NT2/D1 (cell line): Measurements from ENCODE around the gene RTN4.

Experiments
- DNase-seq: peaks from one replicate; pipeline ENCODE4 v3.0.0-alpha.2; 2011; ENCODE audit warnings: low read depth, low spot score
- H3K27me3 ChIP-seq: 2 replicates; pipeline ENCODE4 v1.6.0; 2011; ENCODE audit warnings: mild to moderate bottlenecking; ENCODE audit not compliant: insufficient read length, insufficient read depth
- H3K36me3 ChIP-seq: 2 replicates; pipeline ENCODE4 v1.6.1; 2011; ENCODE audit warnings: mild to moderate bottlenecking, low read length, mixed read lengths; ENCODE audit not compliant: insufficient read depth, insufficient read length
- H3K4me1 ChIP-seq: 2 replicates; pipeline ENCODE4 v1.5.1; 2011; ENCODE audit not compliant: insufficient read depth, insufficient read length
- H3K4me3 ChIP-seq: 2 replicates; pipeline ENCODE4 v1.5.1; 2011; ENCODE audit warnings: low read depth; ENCODE audit not compliant: insufficient read length
- H3K9ac ChIP-seq: 2 replicates; pipeline ENCODE4 v1.6.0; 2011; ENCODE audit warnings: low read depth; ENCODE audit not compliant: insufficient read length
- H3K9me3 ChIP-seq: 2 replicates; pipeline ENCODE4 v1.5.1; 2011; ENCODE audit warnings: mild to moderate bottlenecking, low read length; ENCODE audit not compliant: insufficient read depth
- SUZ12 ChIP-seq: IDR thresholded peaks from 2 replicates; pipeline ENCODE4 v1.6.1; 2011; ENCODE audit not compliant: insufficient read length, insufficient read depth; ENCODE audit errors: extremely low read depth
- YY1 ChIP-seq: IDR thresholded peaks from 2 replicates; pipeline ENCODE4 v1.6.1; 2011; ENCODE audit not compliant: insufficient read length, insufficient read depth
- ZNF274 ChIP-seq: IDR thresholded peaks from 2 replicates; pipeline ENCODE4 v1.6.1; 2011; ENCODE audit warnings: mild to moderate bottlenecking, low read depth, low read length

The RTN4 gene

DNA sequence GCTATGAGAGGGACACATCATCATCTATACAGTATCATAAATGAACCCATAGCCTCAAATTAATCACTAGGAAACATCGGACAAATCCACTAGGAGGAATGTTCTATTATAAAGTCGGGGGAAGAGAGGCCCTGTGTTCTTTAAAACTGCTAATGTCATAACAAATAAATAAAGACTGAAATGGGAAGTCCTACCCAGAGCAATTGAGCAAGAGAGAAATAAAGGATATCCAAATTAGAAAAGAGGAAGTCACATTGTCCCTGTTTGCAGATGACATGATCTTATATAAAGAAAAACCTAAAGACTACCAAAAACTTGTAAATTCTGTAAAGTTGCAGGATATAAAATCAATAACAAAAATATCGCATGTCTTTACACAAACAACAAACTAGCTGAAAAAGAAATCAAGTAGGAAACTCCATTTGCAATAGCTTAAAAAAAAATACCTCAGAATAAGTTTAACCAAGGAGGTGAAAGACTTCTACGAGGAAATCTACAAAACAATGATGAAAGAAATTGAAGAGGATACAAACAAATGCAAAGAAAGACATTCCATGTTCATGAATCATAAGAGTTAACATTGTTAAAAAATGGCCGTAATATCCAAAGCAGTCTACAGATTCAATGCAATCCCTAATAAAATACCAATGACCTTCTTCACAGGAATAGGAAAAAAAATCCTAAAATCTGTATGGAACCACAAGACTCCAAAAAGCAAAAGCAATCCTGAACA, 30.6 kb downstream of the RTN4 start:
- no peak overlapping the region for H3K9ac ChIP-seq
- H3K4me3 ChIP-seq = no peak overlapping the region
- H3K36me3 ChIP-seq = peaks cover 13% of the 10 kb centered on the region
- DNase-seq = no peak
- no peaks in the 10 kb centered on the region for H3K4me1 ChIP-seq
- TF ChIP-seq ZNF274 (no peak), SUZ12 (no peak), YY1 (no peak)
- peaks cover 15% of the 10 kb centered on the region for H3K9me3 ChIP-seq
- no peaks in the 10 kb centered on the region for H3K27me3 ChIP-seq

GRCh38 chr2:55018619-55019018, 31.6 kb downstream of the RTN4 start:
- Histone ChIP-seq H3K9me3 (peaks cover 15% of the 10 kb centered on the region), H3K4me3 (no peak overlapping the region), H3K27me3 (no peaks in the 10 kb centered on the region), H3K4me1 (no peaks in the 10 kb centered on the region), H3K36me3 (peaks cover 9% of the 10 kb centered on the region), H3K9ac (no peak overlapping the region)
- TF ChIP-seq SUZ12 = no peak
- TF ChIP-seq YY1 = no peak
- no peak for TF ChIP-seq ZNF274
- no peak for DNase-seq

- Histone ChIP-seq H3K4me3 (no peak overlapping the region), H3K9ac (no peak overlapping the region), H3K4me1 (no peaks in the 10 kb centered on the region), H3K9me3 (peaks cover 15% of the 10 kb centered on the region), H3K27me3 (no peaks in the 10 kb centered on the region), H3K36me3 (peaks cover 9% of the 10 kb centered on the region)
- DNase-seq = no peak
- TF ChIP-seq YY1 = no peak
- TF ChIP-seq ZNF274 = no peak
- no peak for TF ChIP-seq SUZ12
Observed at GRCh38 chr2:55017880-55018279, 32.4 kb downstream of the RTN4 start.

- TF ChIP-seq SUZ12 (no peak), ZNF274 (no peak), YY1 (no peak)
- no peaks in the 10 kb centered on the region for H3K4me1 ChIP-seq
- H3K4me3 ChIP-seq = no peak overlapping the region
- peaks cover 15% of the 10 kb centered on the region for H3K9me3 ChIP-seq
- H3K27me3 ChIP-seq = no peaks in the 10 kb centered on the region
- peaks cover 9% of the 10 kb centered on the region for H3K36me3 ChIP-seq
- no peak overlapping the region for H3K9ac ChIP-seq
- no peak for DNase-seq
Observed at GRCh38 chr2:55017428-55017827, 32.8 kb downstream of the RTN4 start.

- Histone ChIP-seq H3K4me3 (no peak overlapping the region), H3K27me3 (no peaks in the 10 kb centered on the region), H3K9me3 (peaks cover 15% of the 10 kb centered on the region), H3K9ac (no peak overlapping the region), H3K4me1 (no peaks in the 10 kb centered on the region), H3K36me3 (peaks cover 15% of the 10 kb centered on the region)
- DNase-seq = no peak
- no peak for TF ChIP-seq ZNF274
- TF ChIP-seq SUZ12 = no peak
- TF ChIP-seq YY1 = no peak
Observed at GRCh38 chr2:55014962-55015939, 35.0 kb downstream of the RTN4 start.

DNA sequence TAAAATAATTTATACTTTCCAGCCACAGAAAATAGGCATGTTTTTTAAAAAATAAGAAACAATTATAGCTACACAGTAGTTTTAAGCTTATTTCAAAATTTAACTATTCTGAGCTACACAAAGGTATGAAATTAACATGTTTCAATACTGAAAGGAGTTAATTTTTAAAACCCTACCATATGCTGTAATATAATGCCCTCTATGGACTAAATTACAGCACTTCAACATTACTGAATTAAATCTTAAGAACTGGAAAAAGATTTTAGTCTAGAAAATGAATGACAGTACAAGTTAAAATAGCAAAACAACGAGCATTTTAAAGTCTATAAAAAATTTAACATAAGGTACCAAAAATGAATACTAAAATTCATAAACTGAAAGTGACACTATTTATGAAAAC, 36.3 kb downstream of the RTN4 start:
- TF ChIP-seq SUZ12 = no peak
- TF ChIP-seq ZNF274 = no peak
- no peak for TF ChIP-seq YY1
- DNase-seq = no peak
- Histone ChIP-seq H3K4me3 (no peak overlapping the region), H3K27me3 (no peaks in the 10 kb centered on the region), H3K9ac (no peak overlapping the region), H3K36me3 (peaks cover 14% of the 10 kb centered on the region), H3K9me3 (peaks cover 15% of the 10 kb centered on the region), H3K4me1 (no peaks in the 10 kb centered on the region)

GRCh38 chr2:55012672-55013484, 37.4 kb downstream of the RTN4 start:
- Histone ChIP-seq H3K4me3 (no peak overlapping the region), H3K9ac (no peak overlapping the region), H3K9me3 (peaks cover 15% of the 10 kb centered on the region), H3K27me3 (no peaks in the 10 kb centered on the region), H3K4me1 (no peaks in the 10 kb centered on the region), H3K36me3 (peaks cover 9% of the 10 kb centered on the region)
- no peak for DNase-seq
- TF ChIP-seq SUZ12 (no peak), YY1 (no peak), ZNF274 (no peak)
